ENCODE measurements around the gene MXD3. TPM values are rescaled to one million over a fixed set of nuclear protein-coding genes. Genes with fewer than 3 reads are reported as not detected.

The MXD3 gene
- total RNA-seq, 1 donor from 2014 or later: 18.4 TPM

DNA sequence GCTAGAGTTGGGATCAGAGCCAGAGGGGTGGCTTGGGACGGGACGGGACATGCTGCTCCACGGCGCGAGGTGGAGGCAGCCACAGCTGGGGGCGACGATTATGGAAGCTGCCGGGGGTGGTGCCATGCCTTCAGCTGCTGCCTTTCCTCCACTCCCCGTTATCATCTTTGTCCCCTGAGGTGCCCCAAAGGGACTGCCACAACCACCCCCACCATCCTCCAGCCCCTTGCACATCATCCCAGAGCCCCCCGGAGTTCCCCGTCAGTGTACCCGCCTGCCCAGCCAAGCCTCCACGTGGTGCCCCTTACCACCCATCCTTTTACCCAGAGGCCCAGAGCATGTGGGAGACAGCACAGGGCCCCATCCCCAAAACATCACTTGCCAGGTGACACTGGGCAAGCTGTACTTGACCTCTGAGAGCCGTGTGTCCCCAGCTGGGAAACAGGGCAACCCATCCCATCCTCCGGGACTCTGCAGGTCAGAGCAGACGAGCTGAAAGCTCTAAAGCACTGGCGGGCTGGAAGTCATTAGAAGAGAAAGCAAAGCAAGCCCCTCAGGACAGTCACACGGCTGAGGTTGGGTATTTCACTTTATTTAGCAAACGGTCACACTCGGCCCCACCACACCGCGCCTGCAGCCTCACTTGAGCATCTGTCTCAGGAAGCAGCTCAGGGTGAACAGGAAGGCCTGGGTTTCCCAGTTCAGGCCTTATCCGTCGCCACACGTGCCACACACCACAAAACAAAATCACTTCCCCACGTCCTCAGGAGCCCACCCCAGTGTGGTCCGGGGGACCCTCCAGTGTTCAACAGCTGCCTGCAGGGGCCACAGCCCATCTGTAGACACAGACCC lies 19.5 kb upstream of the MXD3 start:
- Mint-ChIP-seq H3K27me3 (ENCODE audit: low read depth) (no peaks in the 10 kb centered on the region), H3K27ac (no peak overlapping the region), H3K4me1 (no peaks in the 10 kb centered on the region), H3K36me3 (peaks cover 25% of the 10 kb centered on the region), H3K4me3 (no peak overlapping the region), H3K9me3 (no peaks in the 10 kb centered on the region)
- TF ChIP-seq, protein P1, sequence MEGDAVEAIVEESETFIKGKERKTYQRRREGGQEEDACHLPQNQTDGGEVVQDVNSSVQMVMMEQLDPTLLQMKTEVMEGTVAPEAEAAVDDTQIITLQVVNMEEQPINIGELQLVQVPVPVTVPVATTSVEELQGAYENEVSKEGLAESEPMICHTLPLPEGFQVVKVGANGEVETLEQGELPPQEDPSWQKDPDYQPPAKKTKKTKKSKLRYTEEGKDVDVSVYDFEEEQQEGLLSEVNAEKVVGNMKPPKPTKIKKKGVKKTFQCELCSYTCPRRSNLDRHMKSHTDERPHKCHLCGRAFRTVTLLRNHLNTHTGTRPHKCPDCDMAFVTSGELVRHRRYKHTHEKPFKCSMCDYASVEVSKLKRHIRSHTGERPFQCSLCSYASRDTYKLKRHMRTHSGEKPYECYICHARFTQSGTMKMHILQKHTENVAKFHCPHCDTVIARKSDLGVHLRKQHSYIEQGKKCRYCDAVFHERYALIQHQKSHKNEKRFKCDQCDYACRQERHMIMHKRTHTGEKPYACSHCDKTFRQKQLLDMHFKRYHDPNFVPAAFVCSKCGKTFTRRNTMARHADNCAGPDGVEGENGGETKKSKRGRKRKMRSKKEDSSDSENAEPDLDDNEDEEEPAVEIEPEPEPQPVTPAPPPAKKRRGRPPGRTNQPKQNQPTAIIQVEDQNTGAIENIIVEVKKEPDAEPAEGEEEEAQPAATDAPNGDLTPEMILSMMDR (IDR thresholded peaks at IDR 0.05; ENCODE audit: unreplicated experiment): no peak
- DNase-seq (ENCODE audit: low spot score in 2 of 2, unreplicated experiment in 2 of 2): no peak

DNA sequence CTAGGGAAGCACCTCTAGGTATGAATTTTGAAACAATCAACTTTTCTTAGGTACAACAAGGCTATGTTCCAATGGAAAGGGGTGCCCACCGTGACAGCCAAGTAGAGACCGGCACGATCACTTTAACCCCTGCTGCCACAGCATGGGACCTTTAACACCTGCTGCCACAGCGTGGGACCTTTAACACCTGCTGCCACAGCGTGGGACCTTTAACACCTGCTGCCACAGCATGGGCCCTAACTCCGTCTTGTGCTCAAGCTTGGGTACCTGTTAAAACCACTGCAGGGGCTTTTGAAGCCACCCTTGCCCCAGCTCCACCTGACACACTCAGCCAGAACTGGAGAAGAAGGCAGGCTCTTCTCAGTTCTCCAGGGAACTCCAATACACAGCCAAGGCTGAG lies 18.2 kb upstream of the MXD3 start:
- Mint-ChIP-seq H3K9me3 (no peaks in the 10 kb centered on the region), H3K27me3 (ENCODE audit: low read depth) (no peaks in the 10 kb centered on the region), H3K27ac (no peak overlapping the region), H3K4me3 (no peak overlapping the region), H3K36me3 (peaks cover 17% of the 10 kb centered on the region), H3K4me1 (no peaks in the 10 kb centered on the region)
- TF ChIP-seq, protein P1 (IDR thresholded peaks at IDR 0.05; ENCODE audit: unreplicated experiment): no peak
- DNase-seq (ENCODE audit: low spot score in 2 of 2, unreplicated experiment in 2 of 2): no peak

DNA sequence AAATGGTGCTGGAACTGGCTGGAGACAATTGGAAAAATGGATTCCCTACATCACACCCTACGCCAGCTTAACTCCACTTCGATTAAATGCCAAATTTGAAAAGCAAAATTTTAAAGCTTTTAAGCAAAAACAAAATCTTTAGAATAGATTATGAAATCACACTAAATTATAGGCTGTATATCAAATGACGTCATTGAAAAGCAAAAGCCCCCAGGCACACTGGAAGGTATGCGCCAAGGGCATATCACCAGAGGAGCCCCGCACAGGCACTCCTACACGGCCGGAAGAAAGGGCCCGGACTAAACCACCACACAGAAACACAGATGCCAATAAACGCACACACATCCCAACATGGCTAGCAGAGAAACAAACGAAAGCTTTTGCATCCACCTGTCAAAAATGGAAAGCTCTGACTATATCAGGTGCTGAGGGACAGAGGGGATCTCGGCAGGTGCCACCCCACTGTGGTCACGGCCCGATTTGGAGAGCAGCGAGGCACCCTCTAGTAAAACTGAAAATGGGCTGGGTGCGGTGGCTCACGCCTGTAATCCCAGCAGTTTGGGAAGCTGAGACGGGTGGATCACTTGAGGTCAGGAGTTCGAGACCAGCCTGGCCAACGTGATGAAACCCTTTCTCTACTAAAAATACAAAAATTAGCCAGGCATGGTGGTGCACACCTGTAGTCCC lies 17.0 kb upstream of the MXD3 start:
- no peaks in the 10 kb centered on the region for H3K27me3 Mint-ChIP-seq (ENCODE audit: low read depth)
- no peak for DNase-seq (ENCODE audit: low spot score in 2 of 2, unreplicated experiment in 2 of 2)
- H3K27ac Mint-ChIP-seq: no peak overlapping the region
- H3K4me3 Mint-ChIP-seq: no peak overlapping the region
- peaks cover 12% of the 10 kb centered on the region for H3K36me3 Mint-ChIP-seq
- TF ChIP-seq, protein P1 (IDR thresholded peaks at IDR 0.05; ENCODE audit: unreplicated experiment): no peak
- H3K9me3 Mint-ChIP-seq: no peaks in the 10 kb centered on the region
- no peaks in the 10 kb centered on the region for H3K4me1 Mint-ChIP-seq

GRCh38 chr5:177327539-177328522 lies 16.1 kb upstream of the MXD3 start:
- H3K27me3 Mint-ChIP-seq (ENCODE audit: low read depth): no peaks in the 10 kb centered on the region
- H3K4me1 Mint-ChIP-seq: no peaks in the 10 kb centered on the region
- H3K27ac Mint-ChIP-seq: no peak overlapping the region
- TF ChIP-seq, protein P1 (IDR thresholded peaks at IDR 0.05; ENCODE audit: unreplicated experiment): no peak
- H3K9me3 Mint-ChIP-seq: no peaks in the 10 kb centered on the region
- DNase-seq (ENCODE audit: low spot score in 2 of 2, unreplicated experiment in 2 of 2): no peak
- peaks cover 9% of the 10 kb centered on the region for H3K36me3 Mint-ChIP-seq
- no peak overlapping the region for H3K4me3 Mint-ChIP-seq

DNA sequence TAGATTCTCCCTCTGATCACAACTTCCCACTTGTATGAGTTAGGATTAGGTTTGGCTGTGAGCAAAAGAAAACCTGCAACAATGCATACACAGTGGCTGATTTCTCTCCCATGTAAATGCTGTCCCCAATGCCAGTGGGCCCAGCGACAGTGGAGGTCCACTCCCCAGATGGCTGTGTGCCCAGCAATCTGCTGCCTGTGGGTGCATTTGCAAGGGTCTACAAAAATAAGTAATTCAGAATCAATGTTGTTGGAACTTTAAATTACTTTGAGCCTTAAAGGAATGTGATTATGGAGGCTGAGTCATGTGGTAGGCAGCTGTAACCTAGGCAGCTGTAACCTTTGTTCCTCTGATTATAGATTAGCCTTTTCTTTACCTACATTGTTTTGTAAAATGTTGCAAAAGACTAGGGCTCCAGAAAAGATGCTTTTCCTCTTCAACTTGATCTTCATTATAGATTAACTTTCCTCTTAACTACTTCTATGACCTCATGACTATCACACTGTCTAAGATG lies 14.2 kb upstream of the MXD3 start:
- TF ChIP-seq, protein P1 (IDR thresholded peaks at IDR 0.05; ENCODE audit: unreplicated experiment): no peak
- H3K27ac Mint-ChIP-seq: no peak overlapping the region
- H3K36me3 Mint-ChIP-seq: peaks cover 11% of the 10 kb centered on the region

More for the DNA sequence above, 14.2 kb upstream of the MXD3 start:
- Mint-ChIP-seq H3K27me3 (ENCODE audit: low read depth) (no peaks in the 10 kb centered on the region), H3K4me1 (no peaks in the 10 kb centered on the region), H3K4me3 (no peak overlapping the region), H3K9me3 (no peaks in the 10 kb centered on the region)
- DNase-seq (ENCODE audit: low spot score in 2 of 2, unreplicated experiment in 2 of 2): no peak

Data from mesothelial cell of epicardium (in vitro differentiated cells).